ENCODE data around the gene ARHGAP26.

GRCh38 chr5:142763701-142764100, 6.5 kb upstream of the ARHGAP26 start:
- TF ChIP-seq CTCF (IDR thresholded peaks at IDR 0.05 in 8 of 11, conservative IDR thresholded peaks at IDR 0.05 in 3 of 11): no peak
- no peak for TF ChIP-seq POLR2A (IDR thresholded peaks at IDR 0.05)
